LNCaP clone FGC (cell line): ENCODE measurements around the gene DEPDC1.
"Not testable (repeated sequence)": the region's sequence is repeated elsewhere in the genome, so short reads cannot be mapped to it uniquely, and the experiment has no call there.

Experiments used
- DNase-seq: peaks from one replicate; pipeline ENCODE4 v3.0.0-alpha.2; 2011; ENCODE audit warnings: low read depth
- H3K4me3 ChIP-seq: 2 replicates; pipeline ENCODE4 v1.5.1; 2011; ENCODE audit warnings: mild to moderate bottlenecking, low read depth, low read length, control low read depth
- TF ChIP-seq, protein P1 (sequence below): IDR thresholded peaks from 2 replicates; pipeline ENCODE4 v1.5.1; 2012; ENCODE audit warnings: mild to moderate bottlenecking; ENCODE audit not compliant: control insufficient read depth, insufficient read depth; ENCODE audit errors: extremely low read depth

Gene DEPDC1

GRCh38 chr1:68478662-68479061 is 18.2 kb downstream of the DEPDC1 start:
- TF ChIP-seq, protein P1, sequence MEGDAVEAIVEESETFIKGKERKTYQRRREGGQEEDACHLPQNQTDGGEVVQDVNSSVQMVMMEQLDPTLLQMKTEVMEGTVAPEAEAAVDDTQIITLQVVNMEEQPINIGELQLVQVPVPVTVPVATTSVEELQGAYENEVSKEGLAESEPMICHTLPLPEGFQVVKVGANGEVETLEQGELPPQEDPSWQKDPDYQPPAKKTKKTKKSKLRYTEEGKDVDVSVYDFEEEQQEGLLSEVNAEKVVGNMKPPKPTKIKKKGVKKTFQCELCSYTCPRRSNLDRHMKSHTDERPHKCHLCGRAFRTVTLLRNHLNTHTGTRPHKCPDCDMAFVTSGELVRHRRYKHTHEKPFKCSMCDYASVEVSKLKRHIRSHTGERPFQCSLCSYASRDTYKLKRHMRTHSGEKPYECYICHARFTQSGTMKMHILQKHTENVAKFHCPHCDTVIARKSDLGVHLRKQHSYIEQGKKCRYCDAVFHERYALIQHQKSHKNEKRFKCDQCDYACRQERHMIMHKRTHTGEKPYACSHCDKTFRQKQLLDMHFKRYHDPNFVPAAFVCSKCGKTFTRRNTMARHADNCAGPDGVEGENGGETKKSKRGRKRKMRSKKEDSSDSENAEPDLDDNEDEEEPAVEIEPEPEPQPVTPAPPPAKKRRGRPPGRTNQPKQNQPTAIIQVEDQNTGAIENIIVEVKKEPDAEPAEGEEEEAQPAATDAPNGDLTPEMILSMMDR: no peak
- no peak overlapping the region for H3K4me3 ChIP-seq
- no peak for DNase-seq

GRCh38 chr1:68476626-68477025 is 20.3 kb downstream of the DEPDC1 start:
- DNase-seq, H3K4me3 ChIP-seq: not testable (repeated sequence)

DNA sequence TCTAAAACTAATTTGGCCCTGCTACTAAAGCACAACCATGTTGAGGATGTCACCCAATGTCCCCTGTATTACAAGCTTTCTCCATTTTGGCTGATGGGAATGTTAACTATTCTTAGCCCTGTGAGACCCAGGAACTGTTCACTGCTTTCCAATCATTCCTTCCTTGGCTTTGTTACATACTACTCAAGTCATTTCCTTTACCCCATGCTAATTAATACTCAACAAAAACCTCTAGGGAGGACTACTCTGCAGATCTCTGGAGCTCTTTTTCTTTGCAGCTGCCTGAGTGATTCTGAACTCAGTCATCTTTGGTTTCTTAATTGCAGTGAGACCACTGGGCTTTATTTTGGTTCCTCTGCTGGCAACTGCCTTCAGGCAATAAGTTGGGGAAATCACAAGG is 23.8 kb downstream of the DEPDC1 start:
- TF ChIP-seq, protein P1: no peak
- DNase-seq: no peak
- H3K4me3 ChIP-seq: no peak overlapping the region

DNA sequence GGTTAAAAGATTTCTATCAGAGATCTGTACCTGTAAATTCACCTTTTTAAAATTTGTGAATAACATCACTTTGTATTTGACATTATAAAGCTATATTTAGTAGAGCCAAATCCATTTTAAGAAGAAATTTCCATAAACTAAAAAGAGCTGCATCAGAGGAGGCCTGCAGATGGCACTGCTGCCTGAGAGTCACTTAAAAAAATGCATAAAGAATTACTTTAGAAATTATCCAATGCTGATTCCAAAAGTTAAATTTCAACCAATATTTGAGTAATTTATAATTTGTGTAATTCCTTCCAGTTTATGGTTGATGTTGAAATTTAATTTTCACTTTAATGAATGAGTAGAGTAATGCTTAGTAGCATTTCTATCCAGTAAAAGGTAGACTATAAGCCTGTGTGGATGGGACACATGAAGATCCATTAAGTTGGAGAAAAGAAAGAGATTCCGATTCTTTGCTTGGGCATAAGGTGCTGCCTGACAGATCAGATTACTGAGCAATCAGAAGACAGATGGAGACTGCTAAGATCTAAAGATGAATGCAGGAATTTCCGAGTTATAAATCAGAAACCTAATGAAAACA is 26.4 kb downstream of the DEPDC1 start:
- TF ChIP-seq, protein P1: peak; percentile 70
- no peak overlapping the region for H3K4me3 ChIP-seq
- DNase-seq: no peak

DNA sequence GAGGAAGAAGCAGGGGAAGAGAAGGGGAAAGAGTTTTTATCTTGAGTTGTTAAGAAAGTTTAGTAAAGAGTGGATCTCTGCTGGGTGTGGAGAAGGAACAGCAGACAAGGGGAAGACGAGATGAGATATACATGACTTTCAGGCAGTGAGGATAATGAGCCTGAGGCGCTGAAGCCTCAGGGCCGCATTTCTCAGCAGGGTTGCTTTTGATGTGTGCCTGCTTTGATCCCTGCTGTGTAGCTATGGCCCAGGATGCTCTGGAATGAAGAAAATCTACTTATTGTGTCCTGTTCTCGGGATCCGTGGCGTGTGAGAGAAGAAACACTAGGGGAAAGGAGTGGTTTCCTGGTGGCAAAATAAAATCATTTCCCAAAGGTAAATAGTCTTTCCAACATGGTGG is 32.0 kb downstream of the DEPDC1 start:
- TF ChIP-seq, protein P1: no peak
- DNase-seq: no peak
- H3K4me3 ChIP-seq: no peak overlapping the region

DNA sequence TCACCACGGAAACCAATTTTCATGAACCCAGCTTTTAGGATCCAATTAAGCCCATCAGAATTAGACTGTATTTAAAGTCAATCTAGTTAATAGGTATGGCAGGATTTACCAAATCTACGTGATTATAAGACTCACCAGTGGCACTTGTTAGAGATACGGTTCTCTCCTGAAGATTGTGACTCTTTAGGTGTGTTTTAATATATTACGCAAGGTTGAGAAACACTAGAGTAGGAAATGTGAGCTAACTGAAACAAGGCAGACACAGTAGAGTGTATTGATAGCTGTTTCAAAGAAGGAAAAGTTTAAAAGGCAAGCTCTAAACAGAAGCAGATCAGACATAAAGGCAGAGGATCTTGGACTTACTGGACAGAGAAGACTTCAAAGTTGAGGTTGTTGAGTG is 35.9 kb downstream of the DEPDC1 start:
- no peak for DNase-seq
- H3K4me3 ChIP-seq: no peak overlapping the region
- TF ChIP-seq, protein P1: no peak

- no peak for DNase-seq
- TF ChIP-seq, protein P1: no peak
- H3K4me3 ChIP-seq: no peak overlapping the region
Measured at GRCh38 chr1:68459796-68460195, 37.1 kb downstream of the DEPDC1 start.
